HCT116 (cell line): Measurements from ENCODE around the gene NID2. TPM values are rescaled to one million over a fixed set of nuclear protein-coding genes. Genes with fewer than 3 reads are reported as not detected.

ENCODE experiments used
- ATAC-seq: fragments of 200-7000 bp; cut with Tn5 transposase; 2 replicates; pipeline ENCODE4 v1.9.1; 2020; ENCODE audit warnings: mild to moderate bottlenecking, moderate library complexity
- BruUV-seq: library from RNA; stranded (reverse); fragments of 400-500 nt; replicated peaks from 2 replicates; lab custom pipeline; 2021; lab: Mats Ljungman, UMichigan
- CTCF ChIA-PET: fragments of 300-600 bp; sonication (Branson Sonifier 250); formaldehyde crosslinking; loops from one replicate; lab custom pipeline; 2021; ENCODE audit warnings: antibody characterized with exemption; lab: Charles Lee
- POLR2A ChIA-PET: fragments of 300-600, 350-600 bp; sonication (Branson Sonifier 250); formaldehyde crosslinking; loops from one replicate; lab custom pipeline; 2021; ENCODE audit warnings: antibody characterized with exemption; lab: Charles Lee
- RAD21 ChIA-PET, 2 experiments: fragments of 300-600 bp; sonication (Branson Sonifier 250); formaldehyde crosslinking; loops; one replicate each; lab custom pipeline; 2023; ENCODE audit warnings: low total read pairs in 2 of 2; ENCODE audit not compliant: uncharacterized antibody in 2 of 2, unreplicated experiment in 2 of 2, low non-redundant PET in 1 of 2; lab: Charles Lee
- DNase-seq: peaks from one replicate; pipeline ENCODE4 v3.0.0-alpha.2; 2010; ENCODE audit warnings: low read depth, low spot score
- H2AFZ ChIP-seq: fragments of 200-600 bp; shearing (Covaris generic), sonication (generic); 2 replicates; pipeline ENCODE4 v1.6.1; 2017; ENCODE audit warnings: low read depth, mixed run types, mixed read lengths, antibody characterized with exemption, low read length; ENCODE audit not compliant: poor library complexity, severe bottlenecking
- H3K27ac ChIP-seq: 2 replicates; pipeline ENCODE4 v1.5.1; 2012; ENCODE audit warnings: low read depth, low read length
- H3K27me3 ChIP-seq: fragments of 200-600 bp; sonication (generic); 2 replicates; pipeline ENCODE4 v1.6.1; 2016; ENCODE audit warnings: mixed run types, low read length, mixed read lengths; ENCODE audit not compliant: insufficient read depth
- H3K36me3 ChIP-seq, 2 experiments: fragments of 200-500 bp in 1 of 2; fragments of 200-600 bp in 1 of 2; sonication (Bioruptor generic) in 1 of 2; sonication (generic) in 1 of 2; 2 replicates each; pipeline versions ENCODE4 v1.5.1 to v1.6.1; 2014 to 2016; ENCODE audit warnings: low read length in 2 of 2, inconsistent platforms in 1 of 2, mixed read lengths in 1 of 2, mixed run types in 1 of 2; ENCODE audit not compliant: insufficient read depth in 2 of 2, control insufficient read depth in 1 of 2
- H3K4me1 ChIP-seq, 2 experiments: fragments of 200-600 bp in 1 of 2; sonication (generic) in 1 of 2; 2 replicates each; pipeline versions ENCODE4 v1.5.1 to v1.6.1; 2012 to 2017; ENCODE audit warnings: low read length in 2 of 2, inconsistent platforms in 1 of 2, mild to moderate bottlenecking in 1 of 2, mixed read lengths in 1 of 2, mixed run types in 1 of 2, moderate library complexity in 1 of 2; ENCODE audit not compliant: insufficient read depth in 2 of 2, control insufficient read depth in 1 of 2
- H3K4me2 ChIP-seq: fragments of 200-600 bp; sonication (generic); 2 replicates; pipeline ENCODE4 v1.6.1; 2017; ENCODE audit warnings: mixed run types, low read length, mixed read lengths
- H3K4me3 ChIP-seq, 2 experiments: fragments of 200-600 bp in 1 of 2; sonication (generic) in 1 of 2; replicated peaks in 1 of 2; 2 replicates each; pipeline ENCODE4 v1.5.1; 2011 to 2016; ENCODE audit warnings: low read length in 2 of 2, control low read depth in 1 of 2, low read depth in 1 of 2, mild to moderate bottlenecking in 1 of 2, mixed read lengths in 1 of 2, mixed run types in 1 of 2
- H3K79me2 ChIP-seq: fragments of 200-600 bp; sonication (generic); 2 replicates; pipeline ENCODE4 v1.6.1; 2017; ENCODE audit warnings: mild to moderate bottlenecking, mixed run types, low read length, moderate library complexity, mixed read lengths; ENCODE audit not compliant: insufficient read depth
- H3K9ac ChIP-seq: fragments of 200-600 bp; sonication (generic); 2 replicates; pipeline ENCODE4 v1.6.1; 2016; ENCODE audit warnings: low read length, mixed read lengths
- H3K9me2 ChIP-seq: fragments of 200-600 bp; sonication (generic), shearing (Covaris generic); 2 replicates; pipeline ENCODE4 v1.6.1; 2017; ENCODE audit warnings: mixed run types, mild to moderate bottlenecking, moderate library complexity; ENCODE audit not compliant: insufficient read depth
- H3K9me3 ChIP-seq, 2 experiments: fragments of 200-500 bp in 1 of 2; fragments of 200-600 bp in 1 of 2; sonication (Bioruptor generic) in 1 of 2; sonication (generic) in 1 of 2; 2 replicates each; pipeline ENCODE4 v1.6.1; 2014 to 2017; ENCODE audit warnings: low read length in 2 of 2, mixed read lengths in 2 of 2, inconsistent platforms in 1 of 2, low read depth in 1 of 2, mild to moderate bottlenecking in 1 of 2, mixed run types in 1 of 2, moderate library complexity in 1 of 2; ENCODE audit not compliant: control insufficient read depth in 1 of 2, insufficient read depth in 1 of 2
- H4K20me1 ChIP-seq: fragments of 200-600 bp; sonication (generic), shearing (Covaris generic); 2 replicates; pipeline ENCODE4 v1.6.1; 2017; ENCODE audit warnings: mixed run types, mild to moderate bottlenecking, moderate library complexity; ENCODE audit not compliant: insufficient read depth
- CEBPB ChIP-seq: IDR thresholded peaks from 2 replicates; pipeline ENCODE4 v1.6.1; 2012; ENCODE audit warnings: low read depth
- ELF1 ChIP-seq: IDR thresholded peaks from 2 replicates; pipeline ENCODE4 v1.6.1; 2012; ENCODE audit warnings: low read depth, borderline replicate concordance
- EZH2 ChIP-seq: fragments of 200-600 bp; sonication (generic); IDR thresholded peaks from 2 replicates; pipeline ENCODE4 v1.6.1; 2017; ENCODE audit warnings: antibody characterized with exemption, mixed run types
- SP1 ChIP-seq: IDR thresholded peaks from 2 replicates; pipeline ENCODE4 v1.6.1; 2012; ENCODE audit warnings: low read depth
- SRF ChIP-seq: IDR thresholded peaks from 2 replicates; pipeline ENCODE4 v1.6.1; 2012; ENCODE audit warnings: low read depth
- ZBTB33 ChIP-seq: IDR thresholded peaks from 2 replicates; pipeline ENCODE4 v1.6.1; 2011; ENCODE audit warnings: mild to moderate bottlenecking, low read length, moderate library complexity; ENCODE audit not compliant: insufficient replicate concordance; ENCODE audit errors: extremely low read depth
- intact Hi-C: fragments of 100-400 bp; cut with micrococcal nuclease; formaldehyde crosslinking; loops from 2 replicates; pipeline ENCODE4 v1.10.0; 2022
- total RNA-seq: library from RNA; stranded (reverse); gene quantifications from one replicate; pipeline ENCODE4 v1.2.1, GENCODE V29; 2021; ENCODE audit not compliant: unreplicated experiment
- TF ChIP-seq, protein P1 (sequence below): IDR thresholded peaks from 2 replicates; pipeline ENCODE4 v1.6.1; 2012; ENCODE audit warnings: low read depth

The NID2 gene
- total RNA-seq, 1 experiment from 2014 or later = 0.84 TPM

GRCh38 chr14:51972566-51972965, 96.3 kb downstream of the NID2 start:
- H2AFZ ChIP-seq = no peak overlapping the region
- no peak overlapping the region for H3K4me3 ChIP-seq
- H3K79me2 ChIP-seq = no peaks in the 10 kb centered on the region
- intact Hi-C loops = loop anchor here (10.0 kb wide), 1 partner anchor 188 kb away; no protein-coding TSS in a partner anchor
- H3K9ac ChIP-seq = no peak overlapping the region
- ChIA-PET CTCF (no interaction called here), RAD21 (no interaction called here), POLR2A (no interaction called here)
- TF ChIP-seq SP1 (no peak), CEBPB (no peak), EZH2 (no peak), SRF (no peak), ZBTB33 (no peak), ELF1 (no peak)
- TF ChIP-seq, protein P1, sequence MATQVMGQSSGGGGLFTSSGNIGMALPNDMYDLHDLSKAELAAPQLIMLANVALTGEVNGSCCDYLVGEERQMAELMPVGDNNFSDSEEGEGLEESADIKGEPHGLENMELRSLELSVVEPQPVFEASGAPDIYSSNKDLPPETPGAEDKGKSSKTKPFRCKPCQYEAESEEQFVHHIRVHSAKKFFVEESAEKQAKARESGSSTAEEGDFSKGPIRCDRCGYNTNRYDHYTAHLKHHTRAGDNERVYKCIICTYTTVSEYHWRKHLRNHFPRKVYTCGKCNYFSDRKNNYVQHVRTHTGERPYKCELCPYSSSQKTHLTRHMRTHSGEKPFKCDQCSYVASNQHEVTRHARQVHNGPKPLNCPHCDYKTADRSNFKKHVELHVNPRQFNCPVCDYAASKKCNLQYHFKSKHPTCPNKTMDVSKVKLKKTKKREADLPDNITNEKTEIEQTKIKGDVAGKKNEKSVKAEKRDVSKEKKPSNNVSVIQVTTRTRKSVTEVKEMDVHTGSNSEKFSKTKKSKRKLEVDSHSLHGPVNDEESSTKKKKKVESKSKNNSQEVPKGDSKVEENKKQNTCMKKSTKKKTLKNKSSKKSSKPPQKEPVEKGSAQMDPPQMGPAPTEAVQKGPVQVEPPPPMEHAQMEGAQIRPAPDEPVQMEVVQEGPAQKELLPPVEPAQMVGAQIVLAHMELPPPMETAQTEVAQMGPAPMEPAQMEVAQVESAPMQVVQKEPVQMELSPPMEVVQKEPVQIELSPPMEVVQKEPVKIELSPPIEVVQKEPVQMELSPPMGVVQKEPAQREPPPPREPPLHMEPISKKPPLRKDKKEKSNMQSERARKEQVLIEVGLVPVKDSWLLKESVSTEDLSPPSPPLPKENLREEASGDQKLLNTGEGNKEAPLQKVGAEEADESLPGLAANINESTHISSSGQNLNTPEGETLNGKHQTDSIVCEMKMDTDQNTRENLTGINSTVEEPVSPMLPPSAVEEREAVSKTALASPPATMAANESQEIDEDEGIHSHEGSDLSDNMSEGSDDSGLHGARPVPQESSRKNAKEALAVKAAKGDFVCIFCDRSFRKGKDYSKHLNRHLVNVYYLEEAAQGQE = no peak
- H3K9me3 ChIP-seq = no peaks in the 10 kb centered on the region
- DNase-seq (no peak), ATAC-seq (no peak)
- no peaks in the 10 kb centered on the region for H4K20me1 ChIP-seq
- no peak overlapping the region for H3K27ac ChIP-seq
- H3K36me3 ChIP-seq = no peaks in the 10 kb centered on the region
- peaks cover 7% of the 10 kb centered on the region; the same call in 1 of the 2 replicates for H3K27me3 ChIP-seq
- H3K9me2 ChIP-seq = no peaks in the 10 kb centered on the region
- no TSS peak for BruUV-seq
- no peak overlapping the region for H3K4me2 ChIP-seq
- no peaks in the 10 kb centered on the region for H3K4me1 ChIP-seq
